Heart right ventricle (tissue), 16 donors: ENCODE results near the gene SEC61A1. TPM values are rescaled to one million over a fixed set of nuclear protein-coding genes. Genes with fewer than 3 reads are reported as not detected.

ENCODE experiments used
- ATAC-seq, 8 donors: fragments of 200-7000 bp; cut with Tn5 transposase; one replicate each; pipeline ENCODE4 v1.9.1; 2020; ENCODE audit warnings: mild to moderate bottlenecking in 8 of 8, moderate library complexity in 8 of 8, moderate number of reproducible peaks in 1 of 8
- DNase-seq, 2 donors: peaks; one replicate each; pipeline ENCODE4 v3.0.0-alpha.2; 2020
- H3K27ac ChIP-seq, 10 donors: fragments of 200-600 bp; sonication (generic) in 2 of 10; one replicate each; pipeline versions ENCODE4 v1.5.0 to v1.8.0; 2020 to 2022; ENCODE audit warnings: mild to moderate bottlenecking in 3 of 10
- H3K27me3 ChIP-seq, 7 donors: fragments of 200-600 bp; one replicate each; pipeline ENCODE4 v1.8.0; 2021 to 2022; ENCODE audit warnings: mild to moderate bottlenecking in 2 of 7
- H3K36me3 ChIP-seq, 9 donors: fragments of 200-600 bp; sonication (generic) in 1 of 9; one replicate each; pipeline versions ENCODE4 v1.5.0 to v1.8.0; 2020 to 2022; ENCODE audit warnings: mild to moderate bottlenecking in 2 of 9
- H3K4me1 ChIP-seq, 9 donors: fragments of 200-600 bp; sonication (generic) in 1 of 9; one replicate each; pipeline versions ENCODE4 v1.5.0 to v1.8.0; 2020 to 2022; ENCODE audit warnings: mild to moderate bottlenecking in 4 of 9
- H3K4me3 ChIP-seq, 10 donors: fragments of 200-600 bp; sonication (generic) in 2 of 10; one replicate each; pipeline versions ENCODE4 v1.5.0 to v1.8.0; 2020 to 2022; ENCODE audit warnings: mild to moderate bottlenecking in 7 of 10, moderate library complexity in 2 of 10
- H3K9me3 ChIP-seq, 11 donors: fragments of 200-600 bp in 10 of 11; sonication (generic) in 2 of 11; one replicate each; pipeline versions ENCODE4 v1.5.0 to v1.8.0; 2013 to 2022; ENCODE audit warnings: mild to moderate bottlenecking in 2 of 11, control low read depth in 1 of 11, moderate library complexity in 1 of 11
- WGBS, 2 donors: extraction: QIAGEN DNeasy Blood & Tissue Kit; methylation state at CpG; one replicate each; pipeline ENCODE4 v1.1.7; 2013; ENCODE audit warnings: inconsistent platforms in 1 of 2; 5-methylcytosine and 5-hydroxymethylcytosine counted together
- intact Hi-C, 10 donors: fragments of 100-400 bp; cut with DNase I; formaldehyde crosslinking; loops; one replicate each; pipeline versions ENCODE4 v1.11.1 to v1.14.2; 2022
- polyA plus RNA-seq, 2 donors: library from polyadenylated mRNA; stranded (reverse); fragments of 200-250 nt; gene quantifications; one replicate each; pipeline ENCODE4 v1.2.3, GENCODE V29; 2013
- total RNA-seq, 10 donors: library from RNA; stranded (reverse); fragmentation: NEBNext Ultra II Directional in 3 of 10; extraction: Animal tissue kit (Norgen Biotek cat#: 25700) in 3 of 10; gene quantifications; one replicate each; pipeline versions ENCODE4 v1.2.1 to v1.2.4, GENCODE V29; 2021 to 2023
- TF ChIP-seq, protein P1 (sequence below), 9 donors: fragments of 200-600 bp; sonication (generic) in 2 of 9; IDR thresholded peaks; one replicate each; pipeline versions ENCODE4 v1.5.0 to v1.8.0; 2021 to 2022; ENCODE audit warnings: antibody characterized with exemption in 9 of 9, mild to moderate bottlenecking in 5 of 9, moderate library complexity in 1 of 9
- donor health status: Arrhythmogenic right ventricular cardiomyopathy.
- donor health status: ischemic (EF 13 %, LVEDD 7.1; RV severe dilation, severe dysfunction).
- donor health status: healthy with polysubstance abuse.
- donor health status: DM: no; HTN: yes; CAD: no.
- donor health status: DM: no; HTN: no; CAD: no.
- donor health status: ischemic (EF 25% LVEDD 6.9; RV normal size, moderate dysfunction).
- donor health status: ischemic (EF 25% LVEDD 5.7; RV mildly dilated, moderate dysfunction).
- donor health status: healthy.
- donor health status: DM: yes; HTN: yes; CAD: no.
- donor health status: Ischemic cardiomyopathy.
- donor health status: ischemic (EF 35%, LVEDD 5.7; RV mildly dilated, moderate dysfunction).
- donor health status: nonischemic (EF 11% LVEDD 7.7; RV severe dilation, severe dysfunction).
- donor health status: DM: yes; HTN: yes; CAD: no.
- donor health status: PGD.
- donor health status: ischemic (EF 29% LVEDD 5.4; RV normal size, mild dysfunction).
- donor health status: nonischemic (EF 23%, LVEDD 6.1; RV moderate dilation, normal function).

Gene SEC61A1
- total and polyA plus RNA-seq, 12 donors, result 41.0 to 131 (median 62.1) TPM

DNA sequence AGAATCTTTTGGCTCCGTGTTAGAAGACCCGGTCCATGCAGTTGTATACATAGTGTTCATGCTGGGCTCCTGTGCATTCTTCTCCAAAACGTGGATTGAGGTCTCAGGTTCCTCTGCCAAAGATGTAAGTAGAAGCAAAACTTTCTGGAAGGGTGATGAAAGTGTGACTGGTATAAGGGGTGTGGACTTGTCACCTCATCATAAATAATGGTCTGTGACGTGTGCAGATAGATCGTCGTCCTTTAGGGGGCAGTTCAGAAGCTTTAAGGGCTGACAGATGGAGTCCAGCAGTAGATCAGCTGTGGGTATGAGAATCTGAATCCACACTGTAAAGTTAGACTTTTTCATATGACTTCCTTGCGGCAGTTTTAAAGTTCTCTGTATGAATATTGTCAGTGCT, 15.3 kb downstream of the SEC61A1 start:
- no peak for ATAC-seq
- Histone ChIP-seq H3K27ac (no peak overlapping the region), H3K27me3 (no peaks in the 10 kb centered on the region), H3K9me3 (no peaks in the 10 kb centered on the region), H3K4me1 (peaks cover 0 to 10% (median 0%) of the 10 kb centered on the region in 9 donors), H3K4me3 (no peak overlapping the region), H3K36me3 (peaks cover 7 to 100% (median 69%) of the 10 kb centered on the region in 9 donors)
- no peak for DNase-seq
- WGBS, 2 donors, result 70 to 78% methylated on average over 7 of the region's 7 CpGs
- intact Hi-C loops, result no loop called here
- TF ChIP-seq, protein P1, sequence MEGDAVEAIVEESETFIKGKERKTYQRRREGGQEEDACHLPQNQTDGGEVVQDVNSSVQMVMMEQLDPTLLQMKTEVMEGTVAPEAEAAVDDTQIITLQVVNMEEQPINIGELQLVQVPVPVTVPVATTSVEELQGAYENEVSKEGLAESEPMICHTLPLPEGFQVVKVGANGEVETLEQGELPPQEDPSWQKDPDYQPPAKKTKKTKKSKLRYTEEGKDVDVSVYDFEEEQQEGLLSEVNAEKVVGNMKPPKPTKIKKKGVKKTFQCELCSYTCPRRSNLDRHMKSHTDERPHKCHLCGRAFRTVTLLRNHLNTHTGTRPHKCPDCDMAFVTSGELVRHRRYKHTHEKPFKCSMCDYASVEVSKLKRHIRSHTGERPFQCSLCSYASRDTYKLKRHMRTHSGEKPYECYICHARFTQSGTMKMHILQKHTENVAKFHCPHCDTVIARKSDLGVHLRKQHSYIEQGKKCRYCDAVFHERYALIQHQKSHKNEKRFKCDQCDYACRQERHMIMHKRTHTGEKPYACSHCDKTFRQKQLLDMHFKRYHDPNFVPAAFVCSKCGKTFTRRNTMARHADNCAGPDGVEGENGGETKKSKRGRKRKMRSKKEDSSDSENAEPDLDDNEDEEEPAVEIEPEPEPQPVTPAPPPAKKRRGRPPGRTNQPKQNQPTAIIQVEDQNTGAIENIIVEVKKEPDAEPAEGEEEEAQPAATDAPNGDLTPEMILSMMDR (IDR thresholded peaks at IDR 0.05), result no peak

DNA sequence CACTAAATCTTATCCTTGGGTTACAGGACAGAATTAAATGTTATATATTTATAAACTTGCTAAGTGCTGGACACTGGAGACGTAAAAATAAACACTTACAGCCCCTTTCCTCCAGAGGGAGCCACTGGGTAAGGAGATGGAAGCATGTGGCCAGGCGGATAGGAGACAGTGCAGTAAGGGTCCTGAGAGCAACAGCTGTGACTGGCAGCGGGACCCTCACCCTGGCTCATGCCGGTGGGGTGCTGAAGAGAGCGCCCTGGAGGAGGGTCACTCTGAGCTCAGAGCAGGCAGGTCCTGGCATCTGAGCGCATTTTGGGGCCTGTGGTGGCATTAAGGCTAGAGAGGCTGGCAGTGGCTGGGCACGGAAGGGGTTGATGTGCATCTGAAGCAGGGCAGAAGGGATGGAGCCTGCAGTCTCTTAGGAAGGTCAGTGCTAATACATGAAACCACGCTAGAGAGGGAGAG, 16.0 kb downstream of the SEC61A1 start:
- ATAC-seq (peak in 5 of 8 donors; percentile 23 to 43 (median 28)), DNase-seq (no peak)
- Histone ChIP-seq H3K9me3 (no peaks in the 10 kb centered on the region), H3K36me3 (peaks cover 7 to 100% (median 68%) of the 10 kb centered on the region in 9 donors), H3K4me1 (peaks cover 0 to 16% (median 2%) of the 10 kb centered on the region in 9 donors), H3K27me3 (no peaks in the 10 kb centered on the region), H3K27ac (no peak overlapping the region), H3K4me3 (no peak overlapping the region)
- WGBS, 2 donors, result 78 to 82% methylated on average over 8 of the region's 8 CpGs
- TF ChIP-seq, protein P1 (IDR thresholded peaks at IDR 0.05), result peak; percentile 28 to 63 (median 58)
- intact Hi-C loops, result no loop called here

DNA sequence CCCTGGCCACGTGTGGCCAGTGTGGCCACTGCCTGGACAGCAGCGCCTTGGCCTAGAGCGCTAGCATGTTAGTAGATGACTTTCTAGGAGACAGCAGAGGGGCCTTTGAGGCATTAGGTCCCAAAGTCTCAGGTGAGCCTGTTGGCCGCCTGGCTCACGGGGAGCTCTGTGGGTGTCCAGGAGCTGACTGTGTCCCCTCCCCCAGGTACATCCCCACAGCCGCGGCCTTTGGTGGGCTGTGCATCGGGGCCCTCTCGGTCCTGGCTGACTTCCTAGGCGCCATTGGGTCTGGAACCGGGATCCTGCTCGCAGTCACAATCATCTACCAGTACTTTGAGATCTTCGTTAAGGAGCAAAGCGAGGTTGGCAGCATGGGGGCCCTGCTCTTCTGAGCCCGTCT, 17.0 kb downstream of the SEC61A1 start:
- Histone ChIP-seq H3K36me3 (peaks cover 4 to 97% (median 68%) of the 10 kb centered on the region in 9 donors), H3K4me1 (peaks cover 0 to 25% (median 10%) of the 10 kb centered on the region in 9 donors), H3K27ac (no peak overlapping the region), H3K27me3 (no peaks in the 10 kb centered on the region), H3K4me3 (no peak overlapping the region), H3K9me3 (no peaks in the 10 kb centered on the region)
- ATAC-seq (no peak), DNase-seq (no peak)
- intact Hi-C loops, result no loop called here
- WGBS, 2 donors, result 90 to 92% methylated on average over 15 of the region's 15 CpGs
- TF ChIP-seq, protein P1 (IDR thresholded peaks at IDR 0.05), result no peak

DNA sequence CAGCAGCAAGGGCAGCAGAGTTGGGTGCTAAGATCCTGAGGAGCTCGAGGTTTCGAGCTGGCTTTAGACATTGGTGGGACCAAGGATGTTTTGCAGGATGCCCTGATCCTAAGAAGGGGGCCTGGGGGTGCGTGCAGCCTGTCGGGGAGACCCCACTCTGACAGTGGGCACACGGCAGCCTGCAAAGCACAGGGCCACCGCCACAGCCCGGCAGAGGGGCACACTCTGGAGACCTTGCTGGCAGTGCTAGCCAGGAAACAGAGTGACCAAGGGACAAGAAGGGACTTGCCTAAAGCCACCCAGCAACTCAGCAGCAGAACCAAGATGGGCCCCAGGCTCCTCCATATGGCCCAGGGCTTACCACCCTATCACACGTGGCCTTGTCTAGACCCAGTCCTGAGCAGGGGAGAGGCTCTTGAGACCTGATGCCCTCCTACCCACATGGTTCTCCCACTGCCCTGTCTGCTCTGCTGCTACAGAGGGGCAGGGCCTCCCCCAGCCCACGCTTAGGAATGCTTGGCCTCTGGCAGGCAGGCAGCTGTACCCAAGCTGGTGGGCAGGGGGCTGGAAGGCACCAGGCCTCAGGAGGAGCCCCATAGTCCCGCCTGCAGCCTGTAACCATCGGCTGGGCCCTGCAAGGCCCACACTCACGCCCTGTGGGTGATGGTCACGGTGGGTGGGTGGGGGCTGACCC, 18.8 kb downstream of the SEC61A1 start:
- intact Hi-C loops, result loop anchor here in 2 of 10 donors (5.0 to 10.0 kb wide), 2 partner anchors 64 to 379 kb away; no protein-coding TSS in a partner anchor
- ATAC-seq, result no peak
- no peak for DNase-seq

More for the DNA sequence above, 18.8 kb downstream of the SEC61A1 start:
- H3K27me3 ChIP-seq, result no peaks in the 10 kb centered on the region
- TF ChIP-seq, protein P1 (IDR thresholded peaks at IDR 0.05), result no peak
- H3K9me3 ChIP-seq, result no peaks in the 10 kb centered on the region
- peaks cover 4 to 79% (median 51%) of the 10 kb centered on the region in 9 donors for H3K36me3 ChIP-seq
- peaks cover 3 to 39% (median 20%) of the 10 kb centered on the region in 9 donors for H3K4me1 ChIP-seq
- H3K4me3 ChIP-seq, result no peak overlapping the region
- H3K27ac ChIP-seq, result no peak overlapping the region
- 87 to 92% methylated on average over 13 of the region's 13 CpGs for WGBS, 2 donors
